Measurements from ENCODE around the gene GRIA4.

GRIA4 gene

GRCh38 chr11:105639527-105639926 lies 29.7 kb downstream of the GRIA4 start:
- no peak for DNase-seq (ENCODE audit: low read depth)

GRCh38 chr11:105641433-105641832 lies 31.6 kb downstream of the GRIA4 start:
- DNase-seq (ENCODE audit: low read depth), result no peak

- DNase-seq (ENCODE audit: low read depth), result no peak
These were observed 33.0 kb downstream of the GRIA4 start for GRCh38 chr11:105642870-105643269.

- DNase-seq (ENCODE audit: low read depth), result no peak
These were observed 35.1 kb downstream of the GRIA4 start for GRCh38 chr11:105644839-105645573.

GRCh38 chr11:105647780-105648179 lies 37.9 kb downstream of the GRIA4 start:
- no peak for DNase-seq (ENCODE audit: low read depth)

- DNase-seq (ENCODE audit: low read depth), result no peak
These were observed 38.9 kb downstream of the GRIA4 start for GRCh38 chr11:105648762-105649161.

GRCh38 chr11:105665281-105665680 lies 55.4 kb downstream of the GRIA4 start:
- DNase-seq (ENCODE audit: low read depth), result no peak

GRCh38 chr11:105667441-105667840 lies 57.6 kb downstream of the GRIA4 start:
- no peak for DNase-seq (ENCODE audit: low read depth)

- no peak for DNase-seq (ENCODE audit: low read depth)
These were observed 60.9 kb downstream of the GRIA4 start for GRCh38 chr11:105670811-105671210.

- DNase-seq (ENCODE audit: low read depth), result no peak
These were observed 63.2 kb downstream of the GRIA4 start for GRCh38 chr11:105673089-105673488.

GRCh38 chr11:105689631-105690030 lies 79.8 kb downstream of the GRIA4 start:
- no peak for DNase-seq (ENCODE audit: low read depth)

- DNase-seq (ENCODE audit: low read depth), result no peak
These were observed 80.6 kb downstream of the GRIA4 start for GRCh38 chr11:105690467-105690866.

- no peak for DNase-seq (ENCODE audit: low read depth)
These were observed 83.3 kb downstream of the GRIA4 start for GRCh38 chr11:105693075-105693759.

GRCh38 chr11:105696000-105696399 lies 86.1 kb downstream of the GRIA4 start:
- DNase-seq (ENCODE audit: low read depth), result no peak

GRCh38 chr11:105697291-105697690 lies 87.4 kb downstream of the GRIA4 start:
- no peak for DNase-seq (ENCODE audit: low read depth)

GRCh38 chr11:105699203-105699602 lies 89.3 kb downstream of the GRIA4 start:
- no peak for DNase-seq (ENCODE audit: low read depth)

- no peak for DNase-seq (ENCODE audit: low read depth)
These were observed 90.4 kb downstream of the GRIA4 start for GRCh38 chr11:105700271-105700670.

- DNase-seq (ENCODE audit: low read depth), result no peak
These were observed 91.2 kb downstream of the GRIA4 start for GRCh38 chr11:105701098-105701497.

- no peak for DNase-seq (ENCODE audit: low read depth)
These were observed 96.1 kb downstream of the GRIA4 start for GRCh38 chr11:105705786-105706530.

- DNase-seq (ENCODE audit: low read depth), result no peak
These were observed 103.2 kb downstream of the GRIA4 start for GRCh38 chr11:105713106-105713505.

- DNase-seq (ENCODE audit: low read depth), result no peak
These were observed 103.8 kb downstream of the GRIA4 start for GRCh38 chr11:105713696-105714095.

- no peak for DNase-seq (ENCODE audit: low read depth)
These were observed 108.8 kb downstream of the GRIA4 start for GRCh38 chr11:105718641-105719040.
